HG03139 (cell line): Measurements from ENCODE around the gene ANKLE2.
"Not testable (repeated sequence)": the region's sequence is repeated elsewhere in the genome, so short reads cannot be mapped to it uniquely, and the experiment has no call there.

Experiments used
- ATAC-seq: cut with Tn5 transposase; IDR thresholded peaks from one replicate; pipeline ENCODE4 v1.9.1; 2021; ENCODE audit not compliant: unreplicated experiment

Gene ANKLE2

DNA sequence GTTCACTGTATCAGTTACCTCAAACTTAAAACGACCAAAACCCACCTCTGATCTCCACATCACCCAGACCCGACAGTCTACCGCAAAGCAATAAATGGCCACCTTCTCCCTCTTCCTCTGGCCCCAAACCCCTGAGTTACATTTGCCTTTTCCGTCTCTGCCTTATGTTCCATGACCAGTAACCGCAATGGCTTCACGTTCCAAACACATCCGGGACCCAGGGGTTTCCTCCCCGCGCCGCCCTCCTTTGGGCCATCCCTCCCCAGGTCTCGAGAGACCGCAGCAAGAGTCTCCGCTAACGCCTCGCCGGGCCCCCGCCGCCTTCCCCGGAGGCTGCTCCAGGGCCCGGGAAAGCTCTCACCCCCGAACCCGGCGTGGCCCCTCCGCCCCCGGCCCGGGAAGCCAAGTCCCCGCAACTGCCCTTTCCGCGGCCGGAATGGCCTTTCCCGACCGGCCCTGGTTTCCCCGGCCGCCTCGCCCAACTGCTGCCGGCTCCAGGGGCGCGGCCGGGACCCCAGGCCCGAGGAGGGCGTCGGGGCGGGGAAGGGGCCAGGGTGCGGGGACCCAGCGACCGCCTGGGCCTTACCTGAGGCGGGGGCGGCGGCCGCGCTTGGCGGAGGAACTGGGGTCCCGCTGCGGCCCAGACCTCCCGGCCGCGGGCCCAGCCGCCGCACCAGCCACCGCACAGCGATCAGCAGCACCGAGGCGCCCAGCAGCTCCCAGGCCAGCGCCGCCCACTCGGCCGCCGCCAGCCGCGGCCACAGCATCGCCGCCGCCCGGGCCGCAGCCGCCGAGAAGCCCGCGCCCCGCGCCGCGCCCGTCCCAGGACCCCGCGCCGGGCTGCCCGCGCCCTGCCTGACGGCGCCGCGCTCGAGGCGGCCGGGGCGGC is at the start of gene ANKLE2:
Gene ANKLE2, minus strand, starts transcription at position 801 of the 889 bp plus-strand sequence. Its CDS starts 34 bp downstream, at position 767.
- ATAC-seq: peak; percentile 32

DNA sequence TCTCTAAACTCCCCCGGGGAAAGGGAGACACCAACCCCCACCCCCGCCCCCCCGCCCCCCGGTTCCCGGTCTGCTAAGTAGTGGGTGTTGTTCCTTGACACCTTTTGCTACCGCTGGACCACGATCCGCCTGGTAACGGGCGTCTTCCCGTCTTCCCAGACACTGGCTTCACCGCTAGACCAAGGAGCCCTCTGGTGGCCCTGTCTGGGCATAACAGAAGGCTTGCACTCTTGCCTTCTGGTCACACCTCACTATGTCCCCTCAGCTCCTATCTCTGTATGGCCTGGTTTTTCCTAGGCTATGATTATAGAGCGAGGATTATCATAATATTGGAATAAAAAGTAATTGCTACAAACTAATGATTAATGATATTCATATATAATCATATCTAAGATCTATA is 47.8 kb upstream of the ANKLE2 start:
- not testable (repeated sequence) for ATAC-seq

DNA sequence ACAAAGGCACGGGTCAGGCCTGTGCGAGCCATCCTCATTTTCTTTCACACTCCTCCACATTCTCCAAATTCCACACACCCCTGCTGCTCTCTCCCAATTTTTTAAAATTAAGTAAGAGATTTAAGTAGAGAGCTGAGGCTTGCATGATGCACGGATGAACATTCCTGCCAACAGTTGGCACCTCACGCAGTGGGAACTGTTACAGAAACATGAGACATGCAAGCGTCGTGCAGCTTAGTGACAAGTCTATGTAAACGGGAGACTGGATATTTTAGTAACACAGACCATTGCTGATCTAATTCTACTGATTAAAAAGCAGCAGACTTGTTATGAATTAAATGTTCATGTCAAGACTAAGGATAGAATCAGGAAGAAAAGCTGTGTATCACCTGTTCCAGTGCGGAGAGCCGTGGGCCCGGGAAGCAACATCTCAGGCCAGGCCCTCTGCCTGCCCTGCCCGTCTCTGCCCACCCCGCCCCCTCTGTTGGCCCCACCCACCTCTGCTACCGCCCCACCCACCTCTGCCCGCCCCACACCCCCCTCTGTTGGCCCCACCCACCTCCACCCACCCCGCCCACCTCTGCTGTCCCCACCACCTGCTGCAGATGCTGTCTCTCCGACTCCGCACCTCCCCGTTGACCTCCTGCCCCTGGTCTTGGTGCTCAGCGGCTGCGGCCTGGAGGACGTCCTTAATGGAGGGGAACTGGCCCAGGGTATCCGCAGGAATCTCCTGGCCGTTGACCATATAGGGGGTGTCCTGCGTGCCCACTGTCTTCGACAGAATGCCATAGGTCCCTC is 45.9 kb upstream of the ANKLE2 start:
- ATAC-seq: no peak

DNA sequence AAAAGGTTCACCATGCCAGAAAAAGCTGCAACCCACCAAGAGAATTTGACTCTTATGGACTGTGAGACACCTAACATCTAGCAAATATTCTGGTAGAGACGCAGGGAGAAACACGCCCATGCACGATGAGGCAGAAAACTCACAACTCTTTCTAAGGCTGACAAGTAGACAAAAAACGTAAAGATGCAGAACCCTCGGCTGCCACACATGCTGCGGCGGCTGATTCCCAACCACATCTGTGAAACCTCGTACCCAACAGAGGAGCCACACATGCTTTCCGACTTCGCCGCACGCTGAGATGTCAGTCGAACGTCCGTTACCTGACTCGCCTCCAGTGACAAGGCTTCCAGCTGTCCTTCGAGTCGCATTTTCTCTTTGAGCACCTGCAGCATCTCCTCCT is 45.2 kb upstream of the ANKLE2 start:
- ATAC-seq: no peak

DNA sequence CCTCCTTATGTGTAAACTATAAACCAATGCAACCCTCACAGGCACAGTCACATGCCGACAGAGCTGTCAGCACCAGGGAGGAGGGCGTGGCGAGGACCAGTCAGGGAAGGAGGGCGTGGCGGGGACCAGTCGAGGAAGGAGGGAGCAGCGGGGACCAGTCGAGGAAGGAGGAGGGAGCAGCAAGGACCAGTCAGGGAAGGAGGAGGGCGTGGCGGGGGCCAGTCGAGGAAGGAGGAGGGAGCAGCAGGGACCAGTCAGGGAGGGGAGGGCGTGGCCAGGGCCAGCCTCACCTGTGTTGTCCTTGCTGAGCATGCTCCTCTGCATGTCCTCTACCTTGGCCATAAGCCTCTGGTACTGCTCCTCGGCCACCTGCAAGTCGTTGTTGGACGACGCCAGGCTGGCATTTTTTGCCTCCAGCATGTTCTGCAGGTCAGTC is 42.8 kb upstream of the ANKLE2 start:
- ATAC-seq: no peak

DNA sequence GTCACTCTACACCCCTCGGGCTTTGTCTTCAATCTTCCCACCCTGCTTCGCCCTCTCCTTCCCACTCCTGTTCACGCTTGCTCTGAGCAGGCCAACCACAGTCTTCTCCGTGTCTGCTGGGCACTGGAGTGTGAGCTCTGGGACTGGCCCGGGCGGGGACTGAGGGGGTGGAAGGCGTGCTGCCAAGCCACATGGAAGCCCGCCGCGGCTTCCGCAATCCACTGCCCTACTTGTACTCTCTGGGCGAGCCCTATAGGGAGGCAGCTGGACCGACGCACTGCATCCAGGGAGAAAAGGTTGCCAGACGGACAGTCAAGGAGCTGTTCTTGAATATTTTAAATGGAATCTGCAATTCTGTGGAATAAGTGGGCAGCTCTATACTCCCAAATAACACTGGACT is 42.3 kb upstream of the ANKLE2 start:
- ATAC-seq: no peak

DNA sequence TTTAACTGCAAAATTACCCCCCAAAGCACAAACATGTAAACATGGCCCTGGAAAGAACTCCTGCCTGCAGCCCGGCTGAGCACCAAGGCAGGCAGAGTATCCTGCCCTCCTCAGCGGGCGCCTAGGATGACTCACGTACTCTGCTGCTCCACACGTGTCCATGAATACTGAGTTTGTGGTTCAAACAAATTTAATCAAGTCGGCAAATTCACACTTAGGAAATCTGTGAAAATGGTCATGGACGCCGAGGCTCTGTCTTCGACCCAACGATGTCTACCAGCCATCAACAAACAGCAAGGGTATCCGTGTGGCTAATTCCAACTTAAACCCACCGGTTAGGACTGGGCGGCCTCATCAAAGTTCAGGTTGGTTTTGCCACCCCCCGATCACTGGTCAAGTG is 41.5 kb upstream of the ANKLE2 start:
- ATAC-seq: no peak

DNA sequence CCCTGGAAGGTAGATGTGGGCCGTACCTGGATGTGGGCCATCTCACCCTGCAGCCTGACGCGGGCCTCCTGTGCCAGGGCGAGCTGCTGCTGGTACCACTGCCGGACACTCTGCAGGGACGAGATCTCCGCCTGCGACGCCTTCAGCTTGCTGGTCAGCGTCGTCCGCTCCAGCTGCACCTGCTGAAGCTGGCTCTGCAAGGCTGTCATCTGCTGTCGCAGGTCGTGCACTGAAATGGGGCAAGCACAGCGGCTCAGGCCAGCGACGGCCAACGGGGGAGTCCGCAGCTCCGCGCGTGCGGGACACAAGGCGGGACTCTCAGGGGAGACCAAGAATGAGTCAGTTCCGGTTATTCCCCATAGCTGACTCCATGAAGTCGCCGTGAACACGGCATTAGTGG is 40.1 kb upstream of the ANKLE2 start:
- ATAC-seq: no peak

DNA sequence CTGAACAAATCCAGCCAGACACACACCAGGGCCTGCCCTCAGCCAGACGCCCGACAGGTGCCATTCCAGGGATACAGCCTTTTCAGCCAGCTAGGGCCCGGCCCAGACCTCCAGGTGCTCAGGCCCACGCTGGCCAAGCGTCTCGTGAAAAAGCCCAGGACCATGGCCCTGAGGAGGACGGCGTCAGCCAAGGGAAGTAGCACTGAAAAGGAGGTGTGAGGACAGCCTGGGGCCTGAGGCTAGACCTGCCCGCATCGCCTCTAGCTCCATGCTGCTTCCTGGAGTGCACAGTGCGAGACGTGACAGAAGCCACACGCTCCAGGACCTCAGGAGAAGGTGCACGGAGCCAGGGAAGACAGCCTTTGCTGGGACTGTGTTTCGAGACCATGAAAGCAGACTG is 37.2 kb upstream of the ANKLE2 start:
- ATAC-seq: no peak

DNA sequence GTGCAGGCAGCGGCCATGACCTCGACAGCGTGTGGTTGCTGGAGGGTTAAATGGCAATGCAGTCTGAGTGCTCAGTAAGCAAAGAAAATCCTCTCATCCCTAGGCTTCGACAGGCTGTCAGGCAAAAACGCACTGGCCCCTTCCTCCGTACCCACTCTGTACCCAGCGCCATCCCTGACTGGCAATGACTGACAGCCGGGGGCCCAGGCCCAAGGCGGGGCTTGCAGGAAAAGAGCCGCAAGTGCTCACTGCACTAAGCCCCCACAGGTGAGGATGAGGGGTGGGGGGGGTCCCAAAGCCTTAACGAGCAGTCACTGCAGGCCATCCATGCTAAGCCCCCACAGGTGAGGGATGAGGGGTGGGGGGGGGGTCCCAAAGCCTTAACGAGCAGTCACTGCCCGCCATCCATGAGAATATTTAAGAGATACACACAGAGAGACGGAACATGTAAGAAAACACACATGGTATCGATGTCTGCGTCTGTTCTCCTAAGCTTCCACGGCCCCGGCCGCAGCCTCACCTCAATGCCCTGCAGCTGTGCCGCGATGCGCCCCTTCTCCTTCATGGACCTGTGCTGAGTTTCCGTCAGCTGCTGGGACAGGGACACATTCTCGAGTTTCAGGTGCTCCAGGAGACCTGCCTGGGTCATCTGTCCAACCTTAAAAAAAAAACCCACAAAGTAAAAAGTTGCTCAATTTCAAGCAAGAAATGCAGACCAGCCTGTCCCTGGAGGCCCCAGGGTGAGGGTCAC is 36.4 kb upstream of the ANKLE2 start:
- ATAC-seq: no peak

DNA sequence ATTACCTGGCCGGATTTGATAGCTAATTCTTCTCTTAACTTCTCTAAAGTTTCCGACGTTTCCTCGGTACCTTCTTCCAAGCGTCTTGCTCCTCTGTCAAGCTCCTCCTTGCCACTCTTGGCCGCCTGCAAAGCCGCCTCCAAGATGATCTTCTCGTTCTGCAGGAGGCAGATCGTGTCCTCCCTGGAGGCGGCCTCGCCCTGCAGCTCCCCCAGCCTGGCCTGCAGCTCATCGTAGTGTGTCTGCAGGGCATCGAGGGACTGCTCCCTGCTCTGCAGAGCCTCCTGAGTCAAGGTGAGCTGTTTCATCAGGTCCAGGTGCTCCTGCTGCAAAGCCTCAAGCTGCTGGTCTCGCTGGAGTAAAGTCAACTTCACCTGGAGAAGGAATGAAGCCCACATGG is 34.2 kb upstream of the ANKLE2 start:
- no peak for ATAC-seq

DNA sequence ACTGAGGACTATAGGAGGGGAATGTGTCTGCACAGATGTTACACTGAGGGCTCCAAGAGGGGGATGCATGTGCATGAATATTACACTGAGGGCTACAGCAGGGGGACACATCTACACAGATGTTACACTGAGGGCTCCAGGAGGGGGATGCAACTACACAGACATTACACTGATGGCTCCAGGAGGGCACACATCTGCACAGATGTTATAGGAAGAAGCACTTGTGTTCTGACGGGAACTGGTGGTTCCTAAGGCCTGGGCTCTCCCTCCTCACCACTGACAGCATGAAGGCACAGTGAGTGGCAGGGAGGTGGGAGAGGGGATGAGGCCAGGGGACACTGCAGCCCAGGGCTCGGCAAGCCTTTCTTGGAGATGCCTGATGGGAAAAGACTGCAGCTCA is 30.3 kb upstream of the ANKLE2 start:
- not testable (repeated sequence) for ATAC-seq

DNA sequence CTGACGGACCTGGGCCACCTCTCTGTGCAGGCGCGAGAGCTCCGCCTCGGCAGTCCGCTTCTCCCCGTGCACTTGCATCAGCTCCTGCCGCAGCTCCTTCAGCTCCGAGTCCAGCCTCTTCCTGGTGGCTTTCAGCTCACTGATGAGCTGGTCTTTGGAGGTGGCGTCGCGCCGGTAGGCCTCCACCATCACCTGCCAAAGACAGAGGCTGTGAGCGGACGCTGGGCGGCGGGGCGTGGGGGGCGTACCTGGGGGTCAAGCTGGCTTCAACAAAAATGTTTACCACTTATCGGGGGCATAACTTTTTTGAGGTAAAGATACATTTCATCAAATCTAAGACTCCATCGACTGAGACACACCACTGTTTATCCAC is 27.5 kb upstream of the ANKLE2 start:
- ATAC-seq: no peak

DNA sequence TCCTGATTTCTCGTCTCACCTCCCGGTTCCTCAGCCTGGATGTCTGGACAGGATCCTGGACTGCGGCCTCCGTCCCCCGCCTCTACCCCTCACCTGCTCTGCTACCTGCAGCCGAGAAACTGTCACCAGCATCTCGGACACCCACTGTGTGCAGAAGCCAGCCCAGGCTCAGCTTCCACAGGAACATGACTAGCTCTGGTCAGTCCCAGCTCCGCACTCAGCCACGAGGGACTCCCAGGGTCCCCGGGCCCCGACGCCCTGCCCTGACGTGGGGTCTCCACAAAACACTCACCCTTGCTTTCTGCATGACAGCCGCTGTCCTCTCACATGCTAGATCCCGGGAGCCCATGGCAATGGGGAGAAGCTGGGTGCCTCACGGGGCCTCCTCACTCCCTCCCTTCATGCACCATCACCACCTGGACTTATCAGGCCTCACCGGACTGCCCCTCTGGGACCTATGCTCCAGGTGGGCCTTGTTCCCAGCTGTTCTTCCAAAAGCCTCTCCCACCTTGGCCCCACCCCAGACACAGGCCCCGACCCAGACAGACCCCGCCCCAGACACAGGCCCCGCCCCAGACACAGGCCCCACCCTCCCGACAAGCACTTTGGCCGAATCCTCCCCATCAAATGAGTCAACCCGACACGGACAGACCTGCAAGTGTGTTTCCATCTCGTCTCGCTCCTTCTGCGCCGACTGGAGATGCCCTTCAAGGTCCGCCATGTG is 26.9 kb upstream of the ANKLE2 start:
- no peak for ATAC-seq

DNA sequence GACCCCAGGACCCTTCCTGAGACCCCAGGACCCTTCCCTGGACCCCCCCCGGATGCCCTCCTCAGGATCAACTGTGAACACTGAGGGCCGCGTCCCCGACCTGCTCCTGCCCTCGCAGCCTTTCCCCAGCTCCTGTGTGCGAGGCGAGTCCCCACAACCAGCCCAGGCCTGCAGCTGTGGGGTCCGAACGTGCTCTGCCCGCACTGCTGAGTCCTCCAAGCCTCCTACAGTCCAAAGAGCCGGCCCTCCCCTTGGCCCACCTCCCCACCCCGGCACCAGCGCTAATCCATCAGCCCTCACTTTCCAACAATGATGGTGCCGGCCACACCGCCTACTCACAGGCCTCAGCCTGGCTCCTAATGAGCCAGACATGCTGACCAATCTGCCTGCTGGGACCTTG is 26.2 kb upstream of the ANKLE2 start:
- no peak for ATAC-seq

DNA sequence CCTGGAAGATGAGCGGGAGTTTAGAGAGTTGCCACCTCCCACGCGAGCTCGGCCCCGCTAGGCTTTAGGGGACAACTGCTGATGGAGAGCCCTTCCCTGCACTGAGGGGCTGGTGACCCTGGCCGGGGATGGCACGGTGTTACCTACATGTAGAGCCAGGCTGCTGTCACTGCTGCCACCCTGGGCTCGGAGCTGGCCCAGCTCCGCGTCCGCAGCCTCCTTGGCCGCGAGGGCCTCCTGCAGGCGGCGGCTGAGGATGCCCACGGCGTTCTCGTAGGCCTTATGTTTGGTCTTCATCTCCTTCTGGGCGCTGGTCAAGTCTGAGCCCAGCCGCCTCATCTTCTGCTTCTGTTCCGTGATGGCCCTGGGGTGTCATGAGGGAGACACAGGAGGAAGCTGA is 24.6 kb upstream of the ANKLE2 start:
- ATAC-seq: no peak

DNA sequence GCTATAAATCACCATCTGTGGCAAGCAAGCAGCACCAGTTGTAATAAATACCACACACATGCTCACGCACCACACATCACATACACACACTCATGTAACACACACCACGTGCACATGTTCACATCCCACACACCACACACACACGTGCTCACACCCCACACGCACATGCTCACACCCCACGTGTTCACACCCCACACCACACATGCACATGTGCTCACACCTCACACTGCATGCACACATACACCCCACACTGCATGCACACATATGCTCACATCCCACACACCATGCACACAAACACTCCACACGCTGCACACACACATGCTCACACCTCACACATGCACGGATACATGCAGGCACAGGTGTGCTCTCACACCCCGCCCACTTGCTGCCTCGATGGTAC is 22.9 kb upstream of the ANKLE2 start:
- ATAC-seq: no peak

DNA sequence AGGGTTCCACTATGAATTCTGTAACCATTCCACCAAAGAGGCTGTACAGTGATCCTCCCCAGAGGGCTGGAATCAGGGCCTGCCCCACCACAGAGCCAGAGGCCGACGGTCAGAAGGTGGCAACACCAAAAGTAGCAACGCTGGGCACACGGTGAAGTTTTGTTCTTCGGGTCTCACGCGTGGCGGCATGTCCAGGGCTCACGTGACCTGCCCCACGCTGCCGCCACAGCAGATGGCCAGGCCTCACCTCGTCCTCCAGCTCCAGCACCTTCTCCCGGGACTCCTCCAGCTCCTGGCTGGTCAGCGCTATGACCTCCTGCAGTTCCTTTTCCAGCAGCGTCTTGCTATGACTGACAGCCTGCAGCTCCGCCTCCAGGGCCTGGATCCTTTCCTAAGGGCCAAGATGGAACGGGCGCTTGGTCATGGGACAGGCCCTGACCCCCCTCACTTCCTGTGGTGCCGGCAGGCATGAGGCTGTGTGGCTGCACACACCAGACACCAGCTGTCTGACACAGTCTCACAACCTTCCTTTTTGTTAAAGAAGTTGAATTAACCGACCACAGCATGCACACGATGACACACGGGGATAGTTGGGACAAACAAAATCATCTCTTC is 22.4 kb upstream of the ANKLE2 start:
- ATAC-seq: no peak

DNA sequence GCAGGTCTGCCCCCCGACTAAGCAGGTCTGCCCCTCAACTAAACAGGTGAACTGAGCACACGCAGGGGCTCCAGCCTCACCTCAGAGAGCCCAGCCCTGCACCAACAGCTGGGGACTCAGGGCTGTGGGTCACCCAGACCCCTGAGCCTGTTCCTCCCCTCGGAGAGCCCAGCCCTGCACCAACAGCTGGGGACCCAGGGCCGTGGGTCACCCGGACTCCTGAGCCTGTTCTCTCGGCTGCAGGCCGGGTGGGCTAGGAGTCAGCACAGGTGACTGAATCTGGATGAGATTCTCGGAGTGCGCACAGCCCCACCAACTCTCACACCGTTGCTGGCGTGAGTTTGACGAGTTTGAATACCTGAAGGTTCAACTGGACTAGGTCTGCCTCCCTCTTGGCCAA is 20.3 kb upstream of the ANKLE2 start:
- ATAC-seq: no peak

DNA sequence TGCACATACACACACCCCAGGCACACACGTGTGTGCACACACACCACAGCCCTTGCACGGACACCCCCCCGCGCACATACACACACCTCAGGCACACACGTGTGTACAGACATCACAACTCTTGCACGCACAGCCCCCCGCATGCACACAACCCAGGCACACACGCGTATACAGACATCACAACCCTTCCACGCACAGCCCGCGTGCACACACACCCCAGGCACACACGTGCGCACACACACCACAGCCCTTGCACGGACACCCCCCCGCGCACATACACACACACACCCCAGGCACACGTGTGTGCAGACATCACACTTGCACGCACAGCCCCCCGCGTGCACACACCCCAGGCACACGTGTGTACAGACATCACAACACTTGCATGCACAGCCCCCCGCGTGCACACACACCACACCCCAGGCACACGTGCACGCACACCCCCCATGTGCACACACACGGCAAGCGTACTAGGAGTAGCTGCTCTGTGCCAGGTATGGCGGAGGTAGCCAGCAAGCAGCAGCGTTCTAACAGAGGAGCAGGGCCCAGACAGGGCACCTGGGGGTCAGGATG is 18.2 kb upstream of the ANKLE2 start:
- no peak for ATAC-seq
